ENCODE measurements around the gene NPY5R. TPM values are rescaled to one million over a fixed set of nuclear protein-coding genes. Genes with fewer than 3 reads are reported as not detected.

Gene NPY5R
- total RNA-seq (2014; rRNA removed; shearing (Covaris generic)), result 0.20 TPM in 1 of 2 replicates, not detected in the other
- 0.08 TPM in 1 of 2 replicates, not detected in the other for polyA plus RNA-seq (2015; cell fraction: cytosol; rRNA removed)
- 0.15 TPM in 1 of 2 replicates, not detected in the other for polyA plus RNA-seq (2015; cell fraction: nucleus; rRNA removed)

- DNase-seq (ENCODE audit: low read depth), result no peak
These were observed at the start of gene NPY5R for GRCh38 chr4:163343604-163344146. Gene NPY5R (plus strand): TSS chr4:163343892. CDS start chr4:163350274, 6,382 bp downstream.

- no peak for DNase-seq (ENCODE audit: low read depth)
These were observed 48.6 kb upstream of the NPY5R start for GRCh38 chr4:163295138-163295537.

GRCh38 chr4:163300445-163300844 is 43.2 kb upstream of the NPY5R start:
- DNase-seq (ENCODE audit: low read depth), result no peak

GRCh38 chr4:163303069-163303468 is 40.6 kb upstream of the NPY5R start:
- no peak for DNase-seq (ENCODE audit: low read depth)

GRCh38 chr4:163309466-163309865 is 34.2 kb upstream of the NPY5R start:
- DNase-seq (ENCODE audit: low read depth), result no peak

- no peak for DNase-seq (ENCODE audit: low read depth)
These were observed 26.6 kb upstream of the NPY5R start for GRCh38 chr4:163317110-163317509.

GRCh38 chr4:163330916-163331628 is 12.6 kb upstream of the NPY5R start:
- DNase-seq (ENCODE audit: low read depth), result no peak

GRCh38 chr4:163331629-163332376 is 11.9 kb upstream of the NPY5R start:
- DNase-seq (ENCODE audit: low read depth), result no peak

GRCh38 chr4:163332526-163333406 is 10.9 kb upstream of the NPY5R start, which contains the start of gene NPY1R:
Gene NPY1R (minus strand): TSS chr4:163332596. CDS start chr4:163326554, 6,042 bp downstream.
- DNase-seq (ENCODE audit: low read depth), result peak; percentile 86

- DNase-seq (ENCODE audit: low read depth), result no peak
These were observed 8.3 kb upstream of the NPY5R start for GRCh38 chr4:163335384-163335783.

- DNase-seq (ENCODE audit: low read depth), result no peak
These were observed 744 bp downstream of the NPY5R start for GRCh38 chr4:163344147-163345125.

GRCh38 chr4:163350672-163351071 is 7.0 kb downstream of the NPY5R start:
- DNase-seq (ENCODE audit: low read depth), result peak; percentile 43

GRCh38 chr4:163353054-163353453 is 9.4 kb downstream of the NPY5R start:
- no peak for DNase-seq (ENCODE audit: low read depth)

- DNase-seq (ENCODE audit: low read depth), result no peak
These were observed 12.4 kb downstream of the NPY5R start for GRCh38 chr4:163356104-163356503.

- peak; percentile 88 for DNase-seq (ENCODE audit: low read depth)
These were observed 24.0 kb downstream of the NPY5R start for GRCh38 chr4:163367651-163368050.

- DNase-seq (ENCODE audit: low read depth), result no peak
These were observed 28.3 kb downstream of the NPY5R start for GRCh38 chr4:163372029-163372428.

GRCh38 chr4:163378661-163379060 is 35.0 kb downstream of the NPY5R start:
- DNase-seq (ENCODE audit: low read depth), result no peak

- DNase-seq (ENCODE audit: low read depth), result no peak
These were observed 37.0 kb downstream of the NPY5R start for GRCh38 chr4:163380703-163381102.

- DNase-seq (ENCODE audit: low read depth), result no peak
These were observed 38.6 kb downstream of the NPY5R start for GRCh38 chr4:163382178-163382869.
